HUDEP-2 (cell line): ENCODE results near the gene BCDIN3D.
"Not testable (repeated sequence)": the region's sequence is repeated elsewhere in the genome, so short reads cannot be mapped to it uniquely, and the experiment has no call there.

Experiments
- DNase-seq, 76 experiments: peaks; one replicate each; lab custom pipeline; 2025; ENCODE audit not compliant: unreplicated experiment in 76 of 76; lab: John Stamatoyannopoulos, UW

BCDIN3D gene, protein sequence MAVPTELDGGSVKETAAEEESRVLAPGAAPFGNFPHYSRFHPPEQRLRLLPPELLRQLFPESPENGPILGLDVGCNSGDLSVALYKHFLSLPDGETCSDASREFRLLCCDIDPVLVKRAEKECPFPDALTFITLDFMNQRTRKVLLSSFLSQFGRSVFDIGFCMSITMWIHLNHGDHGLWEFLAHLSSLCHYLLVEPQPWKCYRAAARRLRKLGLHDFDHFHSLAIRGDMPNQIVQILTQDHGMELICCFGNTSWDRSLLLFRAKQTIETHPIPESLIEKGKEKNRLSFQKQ

DNA sequence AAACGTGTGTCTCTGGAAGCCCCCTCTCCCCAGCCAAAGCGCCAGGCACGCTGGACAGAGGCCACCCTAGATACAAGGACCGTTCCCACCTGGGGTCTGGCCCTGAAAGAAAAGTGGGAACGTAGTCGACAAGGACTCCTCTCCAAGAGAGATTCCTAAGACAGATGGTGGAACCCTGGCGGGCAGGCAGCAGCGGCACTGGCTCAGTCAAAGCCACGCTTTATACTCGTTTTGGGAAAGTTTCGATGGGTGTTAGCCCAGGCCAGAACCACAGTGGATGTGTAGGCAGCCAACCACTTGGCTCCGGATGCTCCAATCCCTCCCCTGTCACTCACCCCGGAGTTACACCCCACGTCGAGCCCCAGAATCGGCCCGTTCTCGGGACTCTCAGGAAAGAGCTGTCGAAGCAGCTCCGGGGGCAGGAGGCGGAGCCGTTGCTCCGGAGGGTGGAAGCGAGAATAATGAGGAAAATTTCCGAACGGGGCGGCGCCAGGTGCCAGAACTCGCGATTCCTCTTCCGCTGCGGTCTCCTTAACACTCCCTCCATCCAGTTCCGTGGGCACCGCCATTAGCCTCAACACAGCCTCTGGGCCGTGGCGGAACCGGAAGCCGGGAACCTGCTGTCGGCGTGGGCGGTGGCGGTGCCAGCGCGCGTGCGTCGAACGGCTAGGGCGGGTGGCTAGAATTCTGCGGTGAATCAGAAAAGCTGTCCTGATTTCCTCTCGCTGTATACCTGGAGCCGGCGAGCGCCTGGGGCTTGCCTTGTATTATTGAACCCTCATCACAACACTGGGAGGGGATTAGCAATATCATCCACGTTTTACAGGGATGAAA lies at the start of gene BCDIN3D:
TSS of gene BCDIN3D (minus strand) at position 588 of the 834 bp plus-strand sequence. CDS start at position 569, 19 bp downstream.
- peak in 73 of 76 experiments; percentile 28 to 90 (median 78) for DNase-seq

DNA sequence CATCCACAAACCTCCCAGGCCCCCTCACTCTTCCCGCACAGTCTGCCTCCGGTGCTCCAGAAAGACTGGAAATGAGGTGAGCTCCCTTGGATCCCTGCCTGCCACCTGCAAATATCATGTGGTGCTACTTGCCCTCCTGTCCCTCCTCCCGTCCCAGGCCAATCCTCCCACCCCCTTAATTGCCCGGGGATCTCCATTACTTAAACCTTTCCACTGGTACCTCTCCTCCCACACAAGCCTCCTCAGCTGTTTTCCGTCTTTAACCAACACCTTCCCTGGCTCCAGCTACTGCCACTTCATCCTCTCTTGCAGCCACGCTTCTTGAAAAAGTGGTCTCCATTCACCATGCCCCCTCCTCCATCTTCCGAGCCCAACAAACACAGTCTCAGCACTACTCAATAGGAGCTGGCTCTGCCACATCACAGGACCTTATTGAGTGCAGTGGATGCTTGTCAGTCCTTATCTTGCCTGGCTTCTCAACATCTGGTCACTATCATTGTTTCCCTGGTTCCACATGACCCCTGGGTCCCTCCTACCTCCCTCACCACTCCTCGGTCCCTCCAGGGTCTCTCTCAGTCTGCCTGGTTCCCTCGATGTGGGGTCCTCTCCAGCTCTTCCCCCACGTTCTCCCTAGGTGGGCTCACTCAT lies 49.3 kb upstream of the BCDIN3D start:
- peak in 28 of 76 experiments; percentile 3 to 53 (median 20) for DNase-seq

DNA sequence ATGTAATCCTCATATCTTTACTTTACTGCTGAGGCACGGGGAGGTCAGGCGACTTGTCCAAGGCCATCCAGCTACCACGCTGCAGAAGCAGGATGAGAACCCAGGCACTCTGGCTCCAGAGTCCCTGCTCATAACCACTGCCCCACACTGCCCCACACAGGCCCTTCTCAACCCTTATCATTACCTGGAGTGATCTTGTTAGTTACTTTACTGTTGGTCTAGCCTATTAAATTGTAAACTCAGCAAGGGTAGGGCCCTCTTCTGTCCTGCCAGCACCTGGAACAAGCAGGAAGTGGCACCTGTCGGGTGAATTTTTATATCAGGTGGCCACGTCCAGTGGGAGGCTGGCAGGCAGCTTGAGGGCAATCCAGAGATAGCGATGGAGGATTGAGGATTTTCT lies 48.6 kb upstream of the BCDIN3D start:
- DNase-seq: no peak

DNA sequence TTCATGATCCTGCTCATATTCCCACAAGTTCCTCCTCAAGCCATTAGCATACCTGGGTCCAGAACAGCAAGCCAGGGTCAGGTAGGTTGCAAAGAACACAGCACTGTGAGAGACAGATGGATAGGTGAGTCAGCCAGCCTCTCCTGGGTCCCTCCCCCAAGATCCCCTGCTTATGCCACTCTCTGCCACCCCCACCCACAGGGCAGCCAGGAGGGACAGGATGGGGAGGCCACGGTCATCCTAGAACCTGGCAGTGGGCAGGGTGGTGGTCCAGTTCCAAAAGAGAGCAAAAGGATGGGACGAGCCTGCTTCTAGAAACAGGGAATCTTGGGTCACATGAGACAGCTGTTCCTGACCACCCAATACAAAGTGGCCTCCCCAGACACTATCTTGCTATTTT lies 48.1 kb upstream of the BCDIN3D start:
- no peak for DNase-seq

DNA sequence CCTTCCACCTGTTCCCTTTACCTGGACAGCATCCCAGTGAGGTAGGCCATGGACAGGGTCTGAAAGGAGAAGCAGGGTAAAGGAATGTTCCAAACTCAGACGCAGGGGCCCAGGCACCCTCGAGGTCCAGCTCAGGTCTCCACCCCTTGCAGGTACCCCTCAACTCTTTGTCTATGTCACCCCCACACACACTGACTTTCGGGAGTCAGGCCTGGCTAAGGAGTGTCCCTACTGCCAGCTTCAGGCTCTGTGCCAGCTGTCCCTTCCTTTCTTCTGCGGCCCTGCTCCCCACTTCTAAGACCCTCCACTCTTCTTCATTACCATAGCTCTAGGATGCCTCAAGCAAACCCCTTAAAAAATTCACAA lies 47.2 kb upstream of the BCDIN3D start:
- DNase-seq: no peak

DNA sequence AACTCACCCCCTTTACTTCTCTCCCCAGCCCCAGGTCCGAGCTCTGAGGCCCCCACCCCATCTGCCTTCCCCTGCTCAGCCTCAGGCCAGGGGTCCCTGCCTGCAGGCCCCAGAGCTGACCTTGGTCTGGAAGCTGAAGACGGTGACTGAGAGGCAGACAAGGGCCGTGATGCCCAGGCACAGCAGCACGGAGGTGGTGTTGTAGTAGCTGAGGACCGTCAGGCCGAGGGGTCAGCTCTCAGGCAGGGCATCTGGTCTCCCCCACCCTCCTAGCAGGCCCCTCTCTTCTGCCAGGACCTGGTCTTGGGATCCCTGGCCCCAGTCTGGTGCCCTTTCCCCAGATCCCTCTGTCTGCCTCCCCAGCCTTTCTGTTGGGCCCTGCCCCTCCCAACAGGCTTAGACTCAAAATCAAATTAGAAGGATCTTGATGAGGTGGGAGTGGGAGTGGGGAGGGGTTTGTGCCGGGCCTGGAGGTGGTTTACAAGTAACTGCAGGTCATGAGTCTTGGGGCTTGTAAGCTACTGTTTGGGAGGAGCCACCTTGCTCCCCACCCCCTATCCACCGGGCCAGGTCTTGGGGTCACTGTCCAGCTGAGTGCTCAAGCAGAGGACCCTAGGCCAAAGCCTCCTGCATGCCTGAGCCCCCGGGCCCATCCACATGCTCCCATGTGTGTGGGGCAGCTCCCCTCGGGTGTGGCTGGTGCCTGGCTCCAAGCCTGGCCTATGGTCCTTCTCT lies 46.6 kb upstream of the BCDIN3D start:
- DNase-seq: no peak

DNA sequence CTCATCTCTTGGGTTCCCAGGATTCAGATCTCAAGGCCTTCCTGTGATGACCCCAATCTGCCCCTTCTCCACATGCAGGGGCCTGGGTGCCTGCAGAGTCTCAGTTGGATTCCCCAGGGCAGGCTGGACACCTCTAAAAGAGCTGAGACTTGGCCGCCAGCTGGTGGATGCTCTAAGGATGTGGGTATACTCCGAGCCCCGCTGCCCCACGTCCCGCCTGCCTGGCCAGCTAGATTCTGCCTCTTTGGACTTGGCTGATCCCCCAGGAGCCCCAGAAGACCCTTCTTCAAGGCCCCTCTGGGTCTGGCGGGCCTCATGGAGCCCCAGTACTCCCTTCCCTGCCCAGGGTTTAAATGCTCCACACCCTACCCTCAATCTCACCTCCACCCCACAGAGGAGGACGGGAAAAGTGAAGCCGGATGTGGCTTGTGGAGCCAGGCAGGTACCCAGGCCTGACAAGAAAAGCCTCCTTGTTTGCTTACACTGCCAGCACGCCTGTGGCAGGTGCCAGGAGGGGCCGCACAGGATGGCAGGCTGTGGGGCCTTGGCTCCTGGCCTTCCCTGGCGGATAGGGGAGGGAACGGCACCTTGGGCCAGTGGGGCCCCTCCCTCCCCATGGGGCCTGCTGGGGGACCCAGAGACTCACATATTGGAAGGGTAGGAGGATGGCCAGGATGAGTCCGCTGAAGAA lies 45.7 kb upstream of the BCDIN3D start:
- DNase-seq: no peak

DNA sequence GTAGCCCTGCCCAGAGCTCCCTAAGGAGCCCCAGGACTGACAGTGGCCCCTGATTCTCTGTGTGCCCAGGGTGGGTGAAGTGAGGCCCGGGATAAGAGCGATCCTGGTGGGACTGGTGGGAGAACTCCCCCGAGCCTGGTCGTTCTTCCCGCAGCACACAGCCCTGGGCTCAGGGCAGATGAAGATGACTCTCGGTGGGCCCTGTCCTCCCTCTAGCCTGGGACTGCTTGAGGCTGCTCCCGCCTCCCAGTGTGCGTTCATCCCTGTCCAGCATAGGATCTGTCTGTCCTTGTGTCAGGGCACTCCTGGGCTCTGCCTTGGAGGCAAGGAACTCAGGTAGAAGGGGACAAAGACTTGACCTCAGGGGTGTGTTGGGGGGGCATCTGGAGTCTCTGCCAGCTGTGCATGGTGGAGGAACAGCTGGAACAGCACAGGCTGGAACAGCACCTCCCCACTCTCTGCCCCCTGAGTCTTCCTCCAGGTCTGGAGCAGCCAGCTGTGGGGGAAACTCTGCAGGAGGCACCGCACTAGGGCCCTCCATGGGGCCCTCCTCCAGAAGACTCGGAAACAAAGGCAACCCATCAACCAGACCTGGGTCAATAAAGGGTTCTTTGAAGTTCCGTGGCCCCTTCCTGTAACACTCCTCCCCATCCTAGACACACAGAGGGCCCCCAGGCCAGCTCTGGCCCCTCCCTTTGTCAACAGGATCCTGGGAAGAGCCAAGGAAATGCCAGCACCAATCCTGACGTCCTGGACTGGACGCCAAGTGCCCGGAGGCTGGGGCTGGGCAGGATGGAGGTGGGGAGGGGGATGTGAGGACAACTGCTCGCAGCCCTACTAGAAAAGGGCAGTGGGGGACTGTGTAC lies 44.9 kb upstream of the BCDIN3D start:
- no peak for DNase-seq

DNA sequence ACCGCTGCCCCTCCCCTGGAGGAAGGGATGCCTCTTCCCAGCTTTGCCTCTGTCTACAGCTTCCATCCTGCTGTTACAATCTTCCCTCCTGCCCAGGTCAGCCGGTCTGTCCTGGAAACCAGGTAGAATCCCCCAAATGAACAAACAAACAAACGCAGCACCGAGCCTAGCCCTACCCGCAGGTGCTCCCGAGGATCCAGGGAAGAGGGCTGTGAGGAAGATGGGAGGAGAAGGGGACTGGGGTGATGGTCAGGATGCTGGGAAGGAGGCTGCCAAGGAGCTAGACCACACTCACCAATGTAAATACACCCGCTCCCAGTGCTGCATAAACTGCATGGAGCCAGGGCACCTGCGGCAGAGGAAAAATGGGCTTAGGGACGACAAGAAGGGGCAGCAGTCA lies 44.2 kb upstream of the BCDIN3D start:
- DNase-seq: no peak

DNA sequence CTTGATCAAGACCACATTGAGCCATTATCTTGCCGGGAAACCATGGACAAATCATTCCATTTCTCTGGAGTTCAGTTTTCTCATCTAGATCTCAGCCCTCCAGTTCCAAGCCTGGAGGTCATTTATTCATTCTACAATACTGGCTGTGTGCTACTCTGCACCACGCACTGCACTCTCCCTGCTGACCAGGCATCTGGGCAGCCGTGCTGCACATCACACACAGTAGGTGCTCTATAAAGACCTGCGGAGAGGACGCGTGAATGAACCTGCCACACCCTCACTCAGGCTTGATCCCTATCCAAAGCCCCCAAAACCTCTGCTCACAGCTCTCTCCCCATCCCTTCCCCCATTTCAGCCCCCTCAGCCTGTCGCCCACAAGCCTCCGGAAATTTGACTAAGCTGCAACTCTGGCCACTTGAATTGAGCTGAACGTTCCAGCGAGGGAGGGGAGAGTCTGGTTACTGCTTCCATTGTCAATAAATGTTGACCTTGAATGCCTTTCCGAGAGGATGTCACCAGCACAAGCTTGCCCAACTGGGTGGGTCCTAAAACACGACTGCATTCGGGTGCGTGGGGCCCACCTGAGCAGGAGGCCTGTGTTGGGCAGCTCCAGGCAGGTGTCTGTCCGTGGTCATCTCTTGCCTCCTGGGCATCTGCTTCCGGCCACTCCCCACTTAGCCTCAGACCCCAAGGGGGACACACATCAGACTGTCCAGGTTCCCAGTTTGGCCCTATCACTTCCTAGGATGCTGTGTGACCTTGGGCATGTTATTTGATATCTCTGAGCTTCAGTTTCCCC lies 43.0 kb upstream of the BCDIN3D start:
- no peak for DNase-seq

DNA sequence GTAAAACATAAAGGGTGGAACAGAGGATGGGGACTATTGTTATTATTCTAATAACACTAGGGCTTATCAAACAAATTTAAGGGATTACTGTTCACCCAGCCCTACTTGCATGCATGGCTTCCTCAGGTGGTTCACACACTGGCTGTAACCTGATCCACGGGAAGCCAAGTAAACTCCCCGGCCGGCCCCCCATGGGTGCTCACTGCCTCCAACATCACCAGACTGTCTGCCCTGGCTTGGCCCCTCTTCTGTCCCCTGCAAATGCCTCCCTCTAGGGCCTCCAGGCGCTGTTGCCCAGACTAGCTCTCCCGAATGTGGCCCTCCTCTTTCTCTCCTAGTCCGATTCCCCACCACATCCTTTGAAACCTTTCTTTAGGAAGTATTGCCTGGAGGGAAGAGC lies 42.2 kb upstream of the BCDIN3D start:
- DNase-seq: no peak

DNA sequence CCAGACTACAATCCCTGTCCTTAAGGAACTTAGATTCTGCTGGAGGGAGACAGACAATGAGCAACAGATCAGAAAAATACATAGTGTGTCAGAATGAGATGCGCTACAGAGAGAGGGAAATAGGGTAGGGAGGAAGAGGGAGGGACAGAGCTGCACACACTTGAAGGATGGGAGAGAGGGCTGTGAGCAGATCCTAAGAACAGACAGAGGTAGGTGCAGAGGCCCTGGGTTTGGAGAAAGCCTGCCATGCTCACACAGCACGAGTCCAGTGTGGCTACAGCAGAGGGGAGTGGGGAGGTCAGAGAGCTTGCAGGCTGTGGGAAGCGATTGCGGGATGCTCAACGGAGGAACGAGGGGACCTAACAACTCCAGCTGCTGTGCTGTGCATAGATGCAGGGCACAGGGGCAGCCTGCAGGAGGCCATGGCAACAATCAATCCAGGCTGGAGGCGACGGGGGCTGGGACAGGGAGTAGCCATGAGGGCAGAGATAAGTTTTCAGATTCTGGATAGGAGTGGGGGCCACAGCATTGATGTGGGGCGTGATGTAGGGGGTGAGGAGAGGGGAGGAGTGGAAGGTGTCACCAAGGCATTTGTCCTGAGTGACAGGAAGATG lies 40.1 kb upstream of the BCDIN3D start:
- no peak for DNase-seq

DNA sequence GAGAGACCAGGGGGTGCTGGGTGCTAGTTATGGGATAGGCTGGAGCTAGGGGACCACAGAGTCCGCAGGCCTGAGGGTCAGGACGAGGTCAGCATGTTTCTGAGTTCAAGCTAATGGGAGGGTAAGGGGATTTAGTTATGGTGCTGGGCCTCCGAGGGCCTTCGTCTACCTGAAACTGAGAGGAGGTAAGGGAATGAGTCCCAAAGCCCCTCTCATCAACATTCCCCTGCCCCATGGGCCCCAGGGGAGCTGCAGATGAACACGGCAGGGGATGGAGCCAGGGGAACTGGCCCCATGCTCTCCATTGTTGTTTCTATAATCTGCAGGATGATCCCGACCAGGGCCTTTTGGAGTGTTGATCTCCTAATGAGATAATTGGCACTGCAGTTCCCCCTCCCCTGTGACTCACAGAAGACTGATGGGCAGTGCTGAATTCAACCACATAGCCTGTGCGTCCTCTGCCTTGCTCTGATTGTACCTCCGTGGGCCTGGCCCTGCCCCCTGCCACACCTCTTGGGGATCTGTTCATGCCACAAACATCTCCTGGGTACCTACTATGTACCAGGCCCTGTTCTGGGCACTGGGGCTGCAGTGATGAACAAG lies 39.4 kb upstream of the BCDIN3D start:
- no peak for DNase-seq

DNA sequence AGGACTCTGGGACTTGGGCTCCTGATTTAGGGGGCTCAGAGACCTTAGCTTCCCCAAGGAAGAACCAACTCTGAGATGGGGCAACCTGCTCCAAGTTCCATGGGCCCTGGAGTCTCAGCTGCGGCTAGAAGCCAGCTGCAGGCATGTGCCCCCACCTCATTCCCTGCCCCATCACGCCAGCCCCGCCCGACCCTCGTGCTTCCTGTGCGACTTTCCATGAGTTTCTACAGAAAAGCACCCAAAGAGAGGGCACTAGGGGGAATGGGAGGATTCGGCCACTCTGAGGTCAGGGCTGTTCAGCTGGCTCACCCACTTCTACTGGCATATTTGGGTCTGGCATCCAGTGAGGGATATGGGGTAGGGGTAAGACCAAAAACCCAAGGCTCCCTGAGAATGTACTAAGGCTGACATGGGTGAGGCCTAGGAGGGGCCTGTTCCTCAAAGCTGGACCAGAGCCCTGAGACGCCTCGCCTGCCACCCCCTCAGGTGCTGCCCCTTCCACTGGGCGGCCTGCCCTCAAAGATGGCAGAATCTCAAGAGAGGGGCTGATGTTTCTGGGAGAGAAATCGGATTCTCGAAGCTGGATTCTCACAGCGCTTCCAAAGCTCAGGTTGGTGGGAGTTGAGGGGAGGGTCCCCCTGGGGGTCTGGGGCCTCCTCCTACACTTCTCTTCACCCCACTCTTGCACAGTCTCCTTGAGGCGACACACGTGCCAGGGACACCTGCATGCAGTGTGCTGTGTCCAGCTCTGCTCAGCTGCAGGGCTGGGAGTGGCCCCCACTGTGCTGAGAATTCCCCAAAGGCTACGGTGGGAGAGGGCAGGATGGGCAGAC lies 38.7 kb upstream of the BCDIN3D start:
- DNase-seq: no peak

DNA sequence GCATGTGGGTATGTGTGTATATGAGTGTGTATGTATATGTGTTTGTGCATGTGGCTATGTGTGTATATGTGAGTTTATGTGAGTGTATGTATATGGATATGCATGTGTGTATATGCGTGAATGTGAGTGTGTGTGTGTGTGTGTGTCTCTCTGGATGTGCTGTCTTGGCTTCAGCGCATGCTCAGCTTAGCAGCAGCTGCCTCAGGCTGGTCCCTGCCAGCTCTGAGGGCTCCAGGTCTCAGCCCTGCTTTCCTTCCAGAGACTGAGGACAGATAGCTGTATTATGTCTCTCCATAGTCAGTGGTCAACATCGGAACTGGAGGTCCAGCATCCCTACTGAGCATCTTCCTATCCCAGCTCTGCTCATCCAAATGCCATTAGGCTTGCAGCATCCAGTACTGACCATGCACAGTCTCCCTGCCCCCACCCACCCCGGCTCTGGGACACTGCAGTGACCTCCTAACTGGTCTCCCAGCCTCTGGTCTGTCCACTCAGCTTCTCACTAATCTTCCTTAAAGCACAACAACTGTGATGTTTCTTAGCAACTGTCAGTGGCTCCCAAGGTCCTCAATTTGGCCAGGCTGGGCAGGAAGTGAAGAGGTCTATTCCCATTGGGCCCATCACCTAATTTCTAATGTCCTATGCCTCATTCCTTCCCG lies 38.0 kb upstream of the BCDIN3D start:
- no peak for DNase-seq

DNA sequence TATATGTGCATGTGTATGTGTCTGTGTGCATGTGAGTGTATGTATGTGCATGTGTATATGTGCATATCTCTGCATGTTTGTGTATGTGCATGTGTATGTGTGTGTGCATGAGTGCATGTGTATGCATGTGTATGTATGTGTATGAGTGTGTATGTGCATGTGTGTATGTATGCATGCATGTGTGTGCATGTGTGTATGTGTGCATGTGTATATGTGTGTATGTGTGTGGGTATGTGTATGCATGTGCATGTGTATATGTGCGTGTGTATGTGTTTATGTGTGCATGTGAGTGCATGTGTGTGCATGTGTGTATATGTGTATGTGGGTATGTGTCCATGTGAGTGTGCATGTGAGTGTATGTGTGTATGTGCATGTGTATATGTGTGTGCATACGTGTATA lies 36.2 kb upstream of the BCDIN3D start:
- not testable (repeated sequence) for DNase-seq
